ENCODE data around the gene TTC27.
"Not testable (repeated sequence)": the region's sequence is repeated elsewhere in the genome, so short reads cannot be mapped to it uniquely, and the experiment has no call there.

TTC27 gene

GRCh38 chr2:32847734-32848133, 219.9 kb downstream of the TTC27 start:
- no peak for DNase-seq (ENCODE audit: low read depth in 2 of 2, low spot score in 1 of 2)

GRCh38 chr2:32849456-32850194, 221.8 kb downstream of the TTC27 start:
- no peak for DNase-seq (ENCODE audit: low read depth in 2 of 2, low spot score in 1 of 2)

GRCh38 chr2:32851777-32852439, 224.1 kb downstream of the TTC27 start:
- DNase-seq (ENCODE audit: low read depth in 2 of 2, low spot score in 1 of 2): no peak

- DNase-seq (ENCODE audit: low read depth in 2 of 2, low spot score in 1 of 2): no peak
These were observed 225.0 kb downstream of the TTC27 start for GRCh38 chr2:32852856-32853255.

DNA sequence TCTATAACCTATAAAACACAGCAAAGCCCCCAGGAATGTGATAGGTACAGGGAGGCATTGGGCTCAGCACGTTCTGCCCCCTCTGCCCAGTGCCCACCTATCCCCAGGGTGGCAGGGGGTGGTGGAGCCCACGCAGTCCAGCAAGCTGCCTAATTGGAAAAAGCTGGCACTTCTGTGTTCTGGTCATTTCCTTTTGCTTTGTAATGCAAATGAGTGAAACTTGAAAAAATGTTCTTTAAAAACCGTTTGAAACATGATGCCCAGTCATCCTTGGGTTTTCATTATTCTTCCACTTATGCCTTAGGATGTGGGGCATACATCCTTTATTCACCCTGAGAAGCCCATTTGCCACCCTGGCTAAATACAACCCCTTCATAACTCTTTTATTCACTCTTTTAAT, 229.0 kb downstream of the TTC27 start:
- DNase-seq (ENCODE audit: low read depth in 2 of 2, low spot score in 1 of 2): no peak

DNA sequence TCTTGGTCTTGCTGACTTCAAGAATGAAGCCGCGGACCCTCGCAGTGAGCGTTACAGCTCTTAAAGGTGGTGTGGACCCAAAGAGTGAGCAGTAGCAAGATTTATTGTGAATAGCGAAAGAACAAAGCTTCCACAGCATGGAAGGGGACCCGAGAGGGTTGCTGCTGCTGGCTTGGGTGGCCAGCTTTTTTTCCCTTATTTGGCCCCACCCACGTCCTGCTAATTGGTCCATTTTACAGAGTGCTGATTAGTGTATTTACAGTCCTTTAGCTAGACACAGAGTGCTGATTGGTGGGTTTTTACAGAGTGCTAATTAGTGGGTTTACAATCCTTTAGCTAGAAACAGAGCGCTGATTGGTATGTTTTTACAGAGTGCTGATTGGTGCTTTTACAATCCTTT, 230.9 kb downstream of the TTC27 start:
- no peak for DNase-seq (ENCODE audit: low read depth in 2 of 2, low spot score in 1 of 2)

GRCh38 chr2:32860385-32860784, 232.5 kb downstream of the TTC27 start:
- DNase-seq (ENCODE audit: low read depth in 2 of 2, low spot score in 1 of 2): no peak

DNA sequence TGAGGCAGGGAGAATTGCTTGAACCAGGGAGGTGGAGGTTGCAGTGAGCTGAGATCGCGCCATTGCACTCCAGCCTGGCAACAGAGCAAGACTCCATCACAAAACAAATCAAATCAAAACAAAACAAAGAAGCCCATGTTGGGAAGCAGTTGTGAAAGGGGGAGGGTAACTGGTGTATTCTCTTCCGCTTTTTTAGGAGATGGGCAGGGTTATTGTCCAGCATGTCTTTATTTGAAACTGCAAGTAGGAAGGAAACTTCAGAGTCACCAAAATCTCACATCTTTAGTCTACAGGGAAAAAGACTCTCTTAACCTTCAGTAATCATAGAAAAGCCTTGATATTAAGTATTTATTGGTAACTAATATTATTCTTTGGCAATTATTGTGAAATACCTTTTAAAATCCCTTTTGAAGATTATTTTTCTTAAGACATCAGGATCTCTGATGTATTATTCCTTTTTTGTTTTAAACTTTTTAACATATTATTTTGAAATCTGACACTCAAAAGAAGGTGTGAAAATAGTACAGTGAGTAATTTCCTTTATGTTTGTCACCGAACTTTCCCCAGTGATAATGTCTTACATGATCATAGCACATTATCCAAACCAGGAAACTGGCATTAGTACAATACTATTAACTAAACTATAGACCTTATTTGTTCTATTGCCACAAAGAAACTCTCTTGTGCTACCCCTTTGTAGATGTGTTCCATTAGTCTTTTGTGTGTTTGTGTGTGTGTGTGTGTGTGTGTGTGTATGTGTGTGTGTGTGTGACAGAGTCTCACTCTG, 234.6 kb downstream of the TTC27 start:
- no peak for DNase-seq (ENCODE audit: low read depth in 2 of 2, low spot score in 1 of 2)

- no peak for DNase-seq (ENCODE audit: low read depth in 2 of 2, low spot score in 1 of 2)
These were observed 235.5 kb downstream of the TTC27 start for GRCh38 chr2:32863326-32863725.

GRCh38 chr2:32863803-32864202, 236.0 kb downstream of the TTC27 start:
- no peak for DNase-seq (ENCODE audit: low read depth in 2 of 2, low spot score in 1 of 2)

- DNase-seq (ENCODE audit: low read depth in 2 of 2, low spot score in 1 of 2): no peak
These were observed 236.7 kb downstream of the TTC27 start for GRCh38 chr2:32864334-32865111.

DNA sequence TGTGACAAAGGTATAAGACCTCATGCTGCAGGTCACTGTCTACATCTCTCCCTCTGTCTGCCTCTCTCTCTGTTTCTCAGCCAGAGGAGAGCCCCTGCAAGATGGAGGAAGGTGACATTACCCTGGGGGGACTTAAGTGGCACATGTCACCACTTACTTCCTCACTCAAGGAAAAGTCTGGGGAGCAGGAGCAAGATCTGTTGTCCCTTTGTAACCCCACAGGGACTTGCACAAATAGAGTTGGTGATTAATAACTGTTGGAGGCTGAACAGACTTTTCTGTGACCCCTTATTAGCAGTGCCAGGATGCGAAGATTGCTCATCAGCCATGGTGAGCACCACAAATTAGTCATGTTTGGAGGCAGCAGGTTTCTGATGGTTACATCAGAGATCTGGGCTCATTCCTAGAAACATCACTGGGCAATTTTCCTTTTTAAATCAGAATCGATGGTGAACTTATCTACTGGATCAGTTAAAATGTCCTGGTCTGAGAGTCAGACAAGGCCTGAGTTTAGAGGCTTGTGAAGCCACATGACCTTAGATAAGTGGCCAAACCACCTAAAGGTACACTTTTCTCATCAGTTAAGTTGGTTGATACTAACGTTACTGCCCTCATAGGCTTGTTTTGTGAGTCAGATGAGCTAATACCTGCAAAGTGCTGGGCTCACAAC, 237.7 kb downstream of the TTC27 start:
- DNase-seq (ENCODE audit: low read depth in 2 of 2, low spot score in 1 of 2): no peak

DNA sequence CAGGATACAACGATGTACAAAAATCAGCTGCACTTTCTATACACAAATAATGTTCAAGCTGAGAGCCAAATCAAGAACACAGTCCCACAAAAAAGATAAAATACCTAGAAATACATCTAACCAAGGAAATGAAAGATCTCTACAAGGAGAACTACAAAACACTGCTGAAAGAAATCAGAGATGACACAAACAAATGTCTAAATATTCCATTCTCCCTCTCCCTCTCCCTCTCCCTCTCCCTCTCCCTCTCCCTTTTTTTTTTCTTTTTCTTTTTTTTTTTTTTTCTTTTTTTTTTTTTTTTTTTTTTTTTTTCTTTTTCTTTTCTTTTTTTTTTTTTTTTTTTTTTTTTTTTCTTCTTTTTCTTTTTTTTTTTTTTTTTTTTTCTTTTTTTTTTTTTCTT, 238.6 kb downstream of the TTC27 start:
- not testable (repeated sequence) for DNase-seq (ENCODE audit: low read depth in 2 of 2, low spot score in 1 of 2)
